Neural progenitor cell (in vitro differentiated cells): ENCODE data around the gene SRP72. TPM values are rescaled to one million over a fixed set of nuclear protein-coding genes. Genes with fewer than 3 reads are reported as not detected.

Experiments used
- DNase-seq: peaks from one replicate; pipeline ENCODE4 v3.0.0-alpha.2; 2016; ENCODE audit warnings: low spot score
- H2AFZ ChIP-seq: fragments of 200-600 bp; sonication (generic); replicated peaks from 2 replicates; pipeline ENCODE4 v1.6.1; 2016; ENCODE audit warnings: antibody characterized with exemption
- H3F3A ChIP-seq: fragments of 200-600 bp; sonication (generic); 2 replicates; pipeline ENCODE4 v1.6.1; 2016; ENCODE audit warnings: antibody characterized with exemption, low read depth
- H3K27ac ChIP-seq: fragments of 200-600 bp; sonication (generic); 2 replicates; pipeline ENCODE4 v1.5.1; 2016; ENCODE audit warnings: mild to moderate bottlenecking
- H3K27me3 ChIP-seq: fragments of 200-600 bp; sonication (generic); 2 replicates; pipeline ENCODE4 v1.6.1; 2016; ENCODE audit warnings: mild to moderate bottlenecking, moderate library complexity
- H3K36me3 ChIP-seq: fragments of 200-600 bp; sonication (generic); 2 replicates; pipeline ENCODE4 v1.5.1; 2016
- H3K4me1 ChIP-seq: fragments of 200-600 bp; sonication (generic); 2 replicates; pipeline ENCODE4 v1.6.1; 2016; ENCODE audit warnings: mixed run types
- H3K4me2 ChIP-seq: fragments of 200-600 bp; sonication (generic); 2 replicates; pipeline ENCODE4 v1.6.1; 2016
- H3K4me3 ChIP-seq: fragments of 200-600 bp; sonication (generic); 2 replicates; pipeline ENCODE4 v1.5.1; 2016
- H3K79me2 ChIP-seq: fragments of 200-600 bp; sonication (generic); 2 replicates; pipeline ENCODE4 v1.6.1; 2016; ENCODE audit warnings: low read depth
- H3K9ac ChIP-seq: fragments of 200-600 bp; sonication (generic); 2 replicates; pipeline ENCODE4 v1.6.1; 2016
- H3K9me3 ChIP-seq: fragments of 200-600 bp; sonication (generic); 2 replicates; pipeline ENCODE4 v1.5.1; 2016; ENCODE audit warnings: low read depth
- H4K20me1 ChIP-seq: fragments of 200-600 bp; sonication (generic); 2 replicates; pipeline ENCODE4 v1.6.1; 2016; ENCODE audit warnings: low read depth
- H3K27ac Mint-ChIP-seq: 3 replicates; pipeline ENCODE4 v1.8.0; 2021; ENCODE audit warnings: mixed read lengths
- H3K27me3 Mint-ChIP-seq: 2 replicates; pipeline ENCODE4 v1.8.0; 2022; ENCODE audit warnings: low read depth, mild to moderate bottlenecking, inconsistent platforms, moderate library complexity, mixed read lengths; ENCODE audit not compliant: insufficient read depth
- H3K36me3 Mint-ChIP-seq: 3 replicates; pipeline ENCODE4 v1.8.0; 2021; ENCODE audit warnings: mixed read lengths
- H3K4me1 Mint-ChIP-seq: 3 replicates; pipeline ENCODE4 v1.8.0; 2021; ENCODE audit warnings: mixed read lengths
- H3K4me3 Mint-ChIP-seq: 3 replicates; pipeline ENCODE4 v1.8.0; 2021; ENCODE audit warnings: mild to moderate bottlenecking, moderate library complexity, mixed read lengths
- H3K9me3 Mint-ChIP-seq: 3 replicates; pipeline ENCODE4 v1.8.0; 2020; ENCODE audit warnings: mixed read lengths
- CTCF ChIP-seq: fragments of 200-600 bp; sonication (generic); IDR thresholded peaks from 2 replicates; pipeline ENCODE4 v1.5.1; 2017; ENCODE audit warnings: antibody characterized with exemption, mild to moderate bottlenecking
- EZH2 ChIP-seq: fragments of 200-600 bp; sonication (generic); IDR thresholded peaks from 2 replicates; pipeline ENCODE4 v1.6.1; 2017; ENCODE audit warnings: antibody characterized with exemption, mild to moderate bottlenecking, moderate library complexity
- EZH2phosphoT487 ChIP-seq: fragments of 200-600 bp; sonication (generic); IDR thresholded peaks from 2 replicates; pipeline ENCODE4 v1.6.1; 2017; ENCODE audit warnings: antibody characterized with exemption
- total RNA-seq: library from RNA; depleted of rRNA; stranded (reverse); fragments of >200 nt; gene quantifications from 2 replicates; pipeline ENCODE4 v1.2.3, GENCODE V29; 2015; ENCODE audit warnings: low replicate concordance

SRP72 gene
- total RNA-seq, 1 donor from 2014 or later, result 114 TPM

- H3K27ac ChIP-seq, result peak within 1 kb of the TSS; percentile 82
- H3K4me3 ChIP-seq, result peak within 1 kb of the TSS; percentile 82
- peak; percentile 37 for TF ChIP-seq CTCF
- TF ChIP-seq EZH2phosphoT487, result no peak
- peak; percentile 31 for TF ChIP-seq EZH2
- H3K36me3 ChIP-seq, result no peaks in the 10 kb centered on the region
- peaks cover 27% of the 10 kb centered on the region for H4K20me1 ChIP-seq
- H3K36me3 Mint-ChIP-seq, result peaks cover 8% of the 10 kb centered on the region
- H3K4me1 ChIP-seq, result peaks cover 28% of the 10 kb centered on the region
- H3K4me3 Mint-ChIP-seq, result peak within 1 kb of the TSS; percentile 98
- H3K4me1 Mint-ChIP-seq, result peaks cover 25% of the 10 kb centered on the region
- H3K9me3 ChIP-seq, result no peaks in the 10 kb centered on the region
- H3K4me2 ChIP-seq, result peak within 1 kb of the TSS; percentile 90
- DNase-seq, result peak; percentile 99
- H3K9ac ChIP-seq, result peak within 1 kb of the TSS; percentile 67
- peaks cover 27% of the 10 kb centered on the region for H3F3A ChIP-seq
- H3K27me3 ChIP-seq, result no peaks in the 10 kb centered on the region
- peak within 1 kb of the TSS; percentile 88 for H3K27ac Mint-ChIP-seq
- peaks cover 5% of the 10 kb centered on the region for H3K27me3 Mint-ChIP-seq
- no peaks in the 10 kb centered on the region for H3K9me3 Mint-ChIP-seq
- peaks cover 93% of the 10 kb centered on the region for H3K79me2 ChIP-seq
- H2AFZ ChIP-seq, result peak within 1 kb of the TSS; percentile 60
Measured at GRCh38 chr4:56435140-56435926, 32.1 kb upstream of the SRP72 start, which contains the start of gene PPAT. TSS of gene PPAT (minus strand) at chr4:56435615. CDS start at chr4:56435477, 138 bp downstream.

- no peak for DNase-seq
- Mint-ChIP-seq H3K36me3 (peaks cover 14% of the 10 kb centered on the region), H3K27me3 (peaks cover 3% of the 10 kb centered on the region), H3K27ac (no peak overlapping the region), H3K4me3 (peak overlapping the region; percentile 55), H3K9me3 (no peaks in the 10 kb centered on the region), H3K4me1 (peaks cover 29% of the 10 kb centered on the region)
- H3K4me2 ChIP-seq, result peak overlapping the region; percentile 82
- peaks cover 41% of the 10 kb centered on the region for H3K4me1 ChIP-seq
- H3K36me3 ChIP-seq, result peaks cover 23% of the 10 kb centered on the region
- peaks cover 61% of the 10 kb centered on the region for H4K20me1 ChIP-seq
- no peak overlapping the region for H3K9ac ChIP-seq
- H3K4me3 ChIP-seq, result peak overlapping the region; percentile 82
- H3F3A ChIP-seq, result peaks cover 30% of the 10 kb centered on the region
- TF ChIP-seq EZH2, result no peak
- H3K27me3 ChIP-seq, result no peaks in the 10 kb centered on the region
- H3K9me3 ChIP-seq, result no peaks in the 10 kb centered on the region
- H3K79me2 ChIP-seq, result peaks cover 93% of the 10 kb centered on the region
- no peak overlapping the region for H2AFZ ChIP-seq
- H3K27ac ChIP-seq, result no peak overlapping the region
Measured at GRCh38 chr4:56438766-56439165, 28.7 kb upstream of the SRP72 start.

GRCh38 chr4:56440983-56441382 lies 26.4 kb upstream of the SRP72 start:
- Histone ChIP-seq H3K9ac (no peak overlapping the region), H3K9me3 (no peaks in the 10 kb centered on the region), H3K27ac (peak overlapping the region; percentile 78), H4K20me1 (peaks cover 82% of the 10 kb centered on the region), H3K27me3 (no peaks in the 10 kb centered on the region), H3K4me3 (peak overlapping the region; percentile 32), H3F3A (peaks cover 20% of the 10 kb centered on the region), H2AFZ (no peak overlapping the region), H3K79me2 (peaks cover 100% of the 10 kb centered on the region), H3K4me2 (peak overlapping the region; percentile 82), H3K4me1 (peaks cover 37% of the 10 kb centered on the region), H3K36me3 (peaks cover 34% of the 10 kb centered on the region)
- Mint-ChIP-seq H3K27ac (no peak overlapping the region), H3K4me1 (peaks cover 25% of the 10 kb centered on the region), H3K4me3 (peak overlapping the region; percentile 1), H3K27me3 (peaks cover 3% of the 10 kb centered on the region), H3K36me3 (peaks cover 23% of the 10 kb centered on the region), H3K9me3 (no peaks in the 10 kb centered on the region)
- DNase-seq, result peak; percentile 31
- TF ChIP-seq EZH2phosphoT487 (no peak), CTCF (no peak), EZH2 (no peak)

- H3K36me3 ChIP-seq, result peaks cover 64% of the 10 kb centered on the region
- no peak overlapping the region for H2AFZ ChIP-seq
- Mint-ChIP-seq H3K27ac (no peak overlapping the region), H3K27me3 (no peaks in the 10 kb centered on the region), H3K4me1 (peaks cover 12% of the 10 kb centered on the region), H3K4me3 (no peak overlapping the region), H3K36me3 (peaks cover 34% of the 10 kb centered on the region), H3K9me3 (no peaks in the 10 kb centered on the region)
- H3K27ac ChIP-seq, result no peak overlapping the region
- H3K9ac ChIP-seq, result no peak overlapping the region
- no peak overlapping the region for H3K4me2 ChIP-seq
- peaks cover 24% of the 10 kb centered on the region for H3K4me1 ChIP-seq
- TF ChIP-seq EZH2 (no peak), EZH2phosphoT487 (no peak)
- peaks cover 7% of the 10 kb centered on the region for H3F3A ChIP-seq
- H3K9me3 ChIP-seq, result no peaks in the 10 kb centered on the region
- H3K27me3 ChIP-seq, result no peaks in the 10 kb centered on the region
- H3K4me3 ChIP-seq, result no peak overlapping the region
- peaks cover 76% of the 10 kb centered on the region for H4K20me1 ChIP-seq
- no peak for DNase-seq
- peaks cover 100% of the 10 kb centered on the region for H3K79me2 ChIP-seq
Measured at GRCh38 chr4:56444719-56445118, 22.7 kb upstream of the SRP72 start.
